KMS-11 (cell line): ENCODE data around the gene NUP93.

Experiments used
- H2AFZ ChIP-seq: fragments of 200-600 bp; sonication (generic); 2 replicates; pipeline ENCODE4 v1.6.1; 2016; ENCODE audit warnings: antibody characterized with exemption, mixed run types, low read depth
- H3K27ac ChIP-seq: fragments of 200-600 bp; sonication (generic); 2 replicates; pipeline ENCODE4 v1.6.1; 2016; ENCODE audit warnings: mild to moderate bottlenecking, mixed run types
- H3K27me3 ChIP-seq: fragments of 200-600 bp; sonication (generic); 2 replicates; pipeline ENCODE4 v1.6.1; 2017; ENCODE audit warnings: mild to moderate bottlenecking, low read depth, mixed run types, moderate library complexity; ENCODE audit not compliant: insufficient read depth
- H3K36me3 ChIP-seq: fragments of 200-600 bp; sonication (generic); 2 replicates; pipeline ENCODE4 v1.6.1; 2017; ENCODE audit warnings: mild to moderate bottlenecking, mixed run types; ENCODE audit not compliant: insufficient read depth
- H3K4me1 ChIP-seq: fragments of 200-600 bp; sonication (generic); 2 replicates; pipeline ENCODE4 v1.6.1; 2016; ENCODE audit warnings: mild to moderate bottlenecking, low read depth, mixed run types; ENCODE audit not compliant: poor library complexity, severe bottlenecking
- H3K4me2 ChIP-seq: fragments of 200-600 bp; sonication (generic); 2 replicates; pipeline ENCODE4 v1.7.0; 2016; ENCODE audit warnings: mild to moderate bottlenecking, mixed run types
- H3K4me3 ChIP-seq: fragments of 200-600 bp; sonication (generic); IDR thresholded peaks from 2 replicates; pipeline ENCODE4 v1.6.1; 2017; ENCODE audit warnings: low read depth, low read length, mixed read lengths; ENCODE audit not compliant: insufficient read depth
- H3K79me2 ChIP-seq: fragments of 200-600 bp; sonication (generic); 2 replicates; pipeline ENCODE4 v1.6.1; 2016; ENCODE audit warnings: low read depth, mixed run types; ENCODE audit not compliant: insufficient read depth
- H3K9ac ChIP-seq: fragments of 200-600 bp; sonication (generic); 2 replicates; pipeline ENCODE4 v1.6.1; 2016; ENCODE audit warnings: mild to moderate bottlenecking, mixed run types
- H4K20me1 ChIP-seq: fragments of 200-600 bp; sonication (generic); 2 replicates; pipeline ENCODE4 v1.6.1; 2016; ENCODE audit warnings: mild to moderate bottlenecking, mixed run types; ENCODE audit not compliant: insufficient read depth
- CTCF ChIP-seq: fragments of 200-600 bp; sonication (generic); conservative IDR thresholded peaks from 2 replicates; pipeline ENCODE4 v1.6.1; 2017; ENCODE audit warnings: low read depth, mild to moderate bottlenecking, antibody characterized with exemption, low read length, moderate library complexity, mixed read lengths

The NUP93 gene

GRCh38 chr16:56797861-56798260 lies 67.9 kb downstream of the NUP93 start:
- no peak for TF ChIP-seq CTCF
- H3K27me3 ChIP-seq = no peaks in the 10 kb centered on the region

DNA sequence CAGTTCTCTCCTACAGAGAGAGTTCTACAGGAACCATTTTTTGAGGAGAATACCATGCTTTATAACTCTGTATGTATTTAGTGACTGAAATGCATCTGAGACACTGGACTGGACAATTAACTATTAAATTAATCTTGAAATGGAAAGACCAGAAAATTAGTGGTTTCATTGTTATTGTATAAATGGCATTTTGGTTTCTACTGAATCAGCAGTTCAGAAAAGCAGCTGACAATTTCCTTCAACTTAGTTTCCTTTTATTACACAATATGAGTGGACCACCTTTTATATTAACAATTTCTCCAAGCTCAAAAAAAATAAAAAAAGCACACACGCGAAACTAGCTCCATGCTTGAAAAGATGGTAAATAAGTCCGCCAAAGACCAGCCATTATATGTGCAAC lies 69.0 kb downstream of the NUP93 start:
- H3K36me3 ChIP-seq = no peaks in the 10 kb centered on the region

More at GRCh38 chr16:56797861-56798260, 67.9 kb downstream of the NUP93 start:
- Histone ChIP-seq H2AFZ (no peak overlapping the region), H3K4me2 (no peak overlapping the region), H4K20me1 (no peaks in the 10 kb centered on the region), H3K4me3 (no peak overlapping the region), H3K79me2 (0 out of 2 replicates have a peak, but pooled peaks cover 3% of the 10 kb centered on the region), H3K4me1 (peaks cover 13% of the 10 kb centered on the region), H3K27ac (no peak overlapping the region), H3K36me3 (no peaks in the 10 kb centered on the region), H3K9ac (no peak overlapping the region)

GRCh38 chr16:56800355-56800754 lies 70.4 kb downstream of the NUP93 start:
- Histone ChIP-seq H3K4me2 (no peak overlapping the region), H2AFZ (no peak overlapping the region), H4K20me1 (no peaks in the 10 kb centered on the region), H3K4me3 (no peak overlapping the region), H3K36me3 (no peaks in the 10 kb centered on the region), H3K27me3 (no peaks in the 10 kb centered on the region), H3K27ac (no peak overlapping the region), H3K9ac (no peak overlapping the region), H3K79me2 (0 out of 2 replicates have a peak, but pooled peaks cover 3% of the 10 kb centered on the region), H3K4me1 (peaks cover 13% of the 10 kb centered on the region)
- no peak for TF ChIP-seq CTCF

More for the DNA sequence above, 69.0 kb downstream of the NUP93 start:
- Histone ChIP-seq H2AFZ (no peak overlapping the region), H3K9ac (no peak overlapping the region), H4K20me1 (no peaks in the 10 kb centered on the region), H3K4me3 (no peak overlapping the region), H3K4me2 (0 out of 2 replicates have a peak overlapping the region, but pooled peaks have one; percentile 2), H3K79me2 (0 out of 2 replicates have a peak, but pooled peaks cover 3% of the 10 kb centered on the region), H3K4me1 (peaks cover 13% of the 10 kb centered on the region), H3K27ac (no peak overlapping the region), H3K27me3 (no peaks in the 10 kb centered on the region)
- TF ChIP-seq CTCF = no peak

GRCh38 chr16:56801762-56802161 lies 71.8 kb downstream of the NUP93 start:
- no peaks in the 10 kb centered on the region for H3K36me3 ChIP-seq
- no peaks in the 10 kb centered on the region for H3K27me3 ChIP-seq

More at GRCh38 chr16:56801762-56802161, 71.8 kb downstream of the NUP93 start:
- H3K4me1 ChIP-seq = peaks cover 13% of the 10 kb centered on the region
- no peak overlapping the region for H3K4me2 ChIP-seq
- no peak for TF ChIP-seq CTCF
- no peaks in the 10 kb centered on the region for H4K20me1 ChIP-seq
- no peak overlapping the region for H3K9ac ChIP-seq
- H2AFZ ChIP-seq = no peak overlapping the region
- H3K79me2 ChIP-seq = no peaks in the 10 kb centered on the region
- no peak overlapping the region for H3K27ac ChIP-seq
- H3K4me3 ChIP-seq = no peak overlapping the region
